Colonic mucosa (tissue), 4 donors: ENCODE data around the gene MIEF2. TPM values are rescaled to one million over a fixed set of nuclear protein-coding genes. Genes with fewer than 3 reads are reported as not detected.
A peak's percentile ranks its signal among the peaks of the same experiment; 100 is the strongest.

ENCODE experiments used
- DNase-seq: peaks from one replicate; pipeline ENCODE4 v3.0.0-alpha.2; 2020
- H3K27ac ChIP-seq: fragments of 200-600 bp; one replicate; pipeline ENCODE4 v1.8.0; 2021
- H3K27me3 ChIP-seq: fragments of 200-600 bp; one replicate; pipeline ENCODE4 v1.8.0; 2021
- H3K36me3 ChIP-seq: fragments of 200-600 bp; one replicate; pipeline ENCODE4 v1.8.0; 2021
- H3K4me1 ChIP-seq: fragments of 200-600 bp; one replicate; pipeline ENCODE4 v1.8.0; 2021; ENCODE audit warnings: mild to moderate bottlenecking
- H3K4me3 ChIP-seq: fragments of 200-600 bp; one replicate; pipeline ENCODE4 v1.8.0; 2021
- H3K9ac ChIP-seq, 2 donors: one replicate each; pipeline ENCODE4 v1.7.0; 2013; ENCODE audit warnings: control low read depth in 2 of 2, low read depth in 2 of 2, low read length in 2 of 2
- H3K9me3 ChIP-seq: fragments of 200-600 bp; one replicate; pipeline ENCODE4 v1.8.0; 2021
- CTCF ChIP-seq: fragments of 200-600 bp; IDR thresholded peaks from one replicate; pipeline ENCODE4 v1.8.0; 2022; ENCODE audit warnings: antibody characterized with exemption, mild to moderate bottlenecking
- intact Hi-C: fragments of 100-400 bp; cut with DNase I; formaldehyde crosslinking; loops from one replicate; pipeline ENCODE4 v1.14.1; 2022
- total RNA-seq, 2 donors: library from RNA; stranded (reverse); fragmentation: NEBNext Ultra II Directional in 1 of 2; extraction: Animal tissue kit (Norgen Biotek cat#: 25700) in 1 of 2; gene quantifications; one replicate each; pipeline ENCODE4 v1.2.1, GENCODE V29; 2021
- donor health status: healthy.
- donor health status: DM: no; HTN: no; CAD: no.
- donor health status: DM: no; HTN: no; CAD: no.

The MIEF2 gene
- total RNA-seq, 2 donors from 2014 or later = 13.2 to 15.3 TPM

GRCh38 chr17:18250259-18250658 lies 10.2 kb upstream of the MIEF2 start:
- no peak for TF ChIP-seq CTCF
- no peaks in the 10 kb centered on the region for H3K9me3 ChIP-seq
- H3K27ac ChIP-seq = no peak overlapping the region
- peak; percentile 80 for DNase-seq
- H3K27me3 ChIP-seq = no peaks in the 10 kb centered on the region
- H3K4me3 ChIP-seq = no peak overlapping the region
- intact Hi-C loops = no loop called here
- H3K36me3 ChIP-seq = peaks cover 44% of the 10 kb centered on the region
- no peaks in the 10 kb centered on the region for H3K4me1 ChIP-seq
- H3K9ac ChIP-seq = no peak overlapping the region

GRCh38 chr17:18250708-18251107 lies 9.8 kb upstream of the MIEF2 start:
- no peak for TF ChIP-seq CTCF
- Histone ChIP-seq H3K9me3 (no peaks in the 10 kb centered on the region), H3K27me3 (no peaks in the 10 kb centered on the region), H3K4me3 (no peak overlapping the region), H3K4me1 (no peaks in the 10 kb centered on the region), H3K9ac (no peak overlapping the region), H3K36me3 (peaks cover 39% of the 10 kb centered on the region), H3K27ac (no peak overlapping the region)
- intact Hi-C loops = no loop called here
- no peak for DNase-seq

GRCh38 chr17:18251204-18251603 lies 9.3 kb upstream of the MIEF2 start:
- Histone ChIP-seq H3K27ac (no peak overlapping the region), H3K27me3 (no peaks in the 10 kb centered on the region), H3K4me3 (no peak overlapping the region), H3K4me1 (no peaks in the 10 kb centered on the region), H3K9me3 (no peaks in the 10 kb centered on the region), H3K36me3 (peaks cover 34% of the 10 kb centered on the region), H3K9ac (no peak overlapping the region)
- intact Hi-C loops = no loop called here
- no peak for TF ChIP-seq CTCF
- DNase-seq = no peak

GRCh38 chr17:18252160-18252559 lies 8.3 kb upstream of the MIEF2 start:
- DNase-seq = no peak
- Histone ChIP-seq H3K36me3 (peaks cover 34% of the 10 kb centered on the region), H3K4me1 (peaks cover 6% of the 10 kb centered on the region), H3K4me3 (no peak overlapping the region), H3K27ac (no peak overlapping the region), H3K27me3 (no peaks in the 10 kb centered on the region), H3K9me3 (no peaks in the 10 kb centered on the region), H3K9ac (no peak overlapping the region)
- no peak for TF ChIP-seq CTCF
- intact Hi-C loops = no loop called here

GRCh38 chr17:18253187-18253884 lies 7.1 kb upstream of the MIEF2 start:
- H3K36me3 ChIP-seq = peaks cover 34% of the 10 kb centered on the region
- DNase-seq = no peak
- no peaks in the 10 kb centered on the region for H3K27me3 ChIP-seq
- peaks cover 10% of the 10 kb centered on the region for H3K4me1 ChIP-seq
- H3K9me3 ChIP-seq = no peaks in the 10 kb centered on the region
- no peak overlapping the region for H3K9ac ChIP-seq
- TF ChIP-seq CTCF = no peak
- H3K27ac ChIP-seq = no peak overlapping the region
- intact Hi-C loops = no loop called here
- no peak overlapping the region for H3K4me3 ChIP-seq
